GM21528 (cell line): ENCODE data around the gene TUBA3E.
"Not testable (repeated sequence)": the region's sequence is repeated elsewhere in the genome, so short reads cannot be mapped to it uniquely, and the experiment has no call there.

Source experiments
- ATAC-seq: cut with Tn5 transposase; IDR thresholded peaks from one replicate; pipeline ENCODE4 v1.9.1; 2021; ENCODE audit warnings: mild to moderate bottlenecking, moderate library complexity; ENCODE audit not compliant: unreplicated experiment, low FRiP score

TUBA3E gene

GRCh38 chr2:130192451-130192850, 5.8 kb downstream of the TUBA3E start:
- not testable (repeated sequence) for ATAC-seq

DNA sequence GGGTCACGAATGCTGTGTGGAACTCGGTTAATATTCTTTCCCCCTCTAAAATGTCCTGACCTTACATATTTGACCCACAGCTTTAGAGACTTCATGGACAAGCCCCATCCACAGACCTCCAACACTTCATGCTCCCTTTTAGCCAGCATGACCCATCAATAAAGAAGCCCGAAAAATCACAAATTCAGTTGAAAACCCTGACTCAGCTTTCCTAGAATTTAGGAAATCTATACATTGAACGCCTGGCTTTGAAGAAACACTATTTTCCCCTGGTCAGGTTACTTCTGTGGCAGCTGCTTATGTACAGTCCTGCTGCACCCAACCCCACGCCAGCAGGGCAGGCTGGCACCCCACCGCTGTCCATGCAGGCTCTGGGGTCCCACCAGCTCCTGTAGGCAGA, 6.9 kb downstream of the TUBA3E start:
- ATAC-seq = not testable (repeated sequence)

DNA sequence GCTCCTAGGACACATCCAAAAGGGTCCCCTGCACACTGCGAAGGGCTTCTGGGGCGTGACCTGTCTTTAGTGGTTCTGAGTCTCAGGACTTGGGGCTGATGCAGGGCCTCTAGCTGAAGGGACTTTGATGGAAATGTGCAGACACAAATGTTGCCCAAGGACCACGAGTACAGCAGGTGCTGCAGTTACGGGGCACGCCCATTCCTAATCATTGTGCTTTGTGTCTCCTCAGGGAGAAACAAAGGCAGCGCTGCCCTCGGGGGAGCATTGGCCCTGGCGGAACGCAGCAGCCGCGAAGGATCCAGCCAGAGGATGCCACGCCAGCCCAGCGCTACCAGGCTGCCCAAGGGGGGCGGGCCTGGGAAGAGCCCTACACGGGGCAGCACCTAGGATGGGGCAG, 8.0 kb downstream of the TUBA3E start:
- ATAC-seq = no peak

DNA sequence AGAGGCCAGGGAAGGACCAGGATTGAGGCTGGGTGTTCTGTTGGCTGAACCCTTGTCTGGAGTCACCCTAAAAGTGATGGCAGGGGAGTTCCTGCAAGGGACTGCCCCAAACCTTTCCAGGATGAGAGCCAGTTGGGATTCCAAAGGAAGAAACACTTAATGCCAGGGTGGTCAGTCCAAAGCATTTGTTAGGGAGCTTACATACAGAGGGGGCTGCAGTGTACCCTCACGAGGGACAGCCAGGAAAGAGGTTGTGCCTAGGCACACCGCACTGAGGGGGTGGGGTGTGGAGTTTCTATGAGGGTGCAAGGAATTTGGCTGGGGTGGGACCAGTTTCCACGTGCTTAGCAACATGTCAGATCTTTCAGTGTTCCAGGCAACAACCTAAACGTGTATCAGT, 9.3 kb downstream of the TUBA3E start:
- ATAC-seq = not testable (repeated sequence)

GRCh38 chr2:130187859-130188792, 10.1 kb downstream of the TUBA3E start:
- ATAC-seq = not testable (repeated sequence)

- no peak for ATAC-seq
These were observed 11.0 kb downstream of the TUBA3E start for GRCh38 chr2:130187268-130187667.

DNA sequence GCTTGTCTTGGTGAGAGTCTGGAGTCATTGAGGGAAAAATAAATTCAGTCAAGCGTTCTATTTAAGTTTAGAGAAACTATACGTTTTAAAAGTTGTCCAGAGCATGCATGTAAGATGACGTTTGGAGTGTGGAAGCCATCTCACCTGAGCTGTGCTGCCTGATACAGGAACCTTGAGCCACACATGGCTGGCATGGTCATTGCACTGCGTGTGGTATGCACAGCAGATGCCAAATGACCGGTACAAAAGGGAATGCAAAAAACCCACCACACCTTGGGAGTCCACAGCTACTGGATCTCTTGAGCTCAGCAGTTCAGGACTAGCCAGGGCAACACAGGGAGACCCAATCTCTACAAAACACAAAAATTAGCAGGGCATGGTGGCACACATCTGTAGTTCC, 11.8 kb downstream of the TUBA3E start:
- ATAC-seq = no peak

- no peak for ATAC-seq
These were observed 12.3 kb downstream of the TUBA3E start for GRCh38 chr2:130185896-130186295.

DNA sequence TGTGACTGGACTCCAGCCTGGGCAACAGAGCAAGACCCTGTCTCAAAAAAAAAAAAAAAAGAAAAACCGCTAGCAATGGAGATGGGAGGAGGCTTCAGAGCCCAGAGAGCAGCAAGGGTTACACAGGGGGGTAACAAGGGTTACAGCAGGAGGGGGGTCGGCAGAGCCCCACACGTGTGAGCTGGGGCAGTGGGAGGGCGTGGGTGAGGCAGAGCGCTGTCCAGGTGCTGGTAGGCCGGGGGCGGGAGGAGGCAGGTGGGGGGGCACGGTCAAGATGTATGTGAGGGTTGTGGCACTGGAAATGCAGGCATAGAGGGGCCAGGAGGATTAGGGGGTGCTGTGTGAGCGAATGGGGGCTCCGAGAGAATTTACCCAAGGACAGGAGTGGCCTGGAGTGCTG, 12.8 kb downstream of the TUBA3E start:
- ATAC-seq = no peak

DNA sequence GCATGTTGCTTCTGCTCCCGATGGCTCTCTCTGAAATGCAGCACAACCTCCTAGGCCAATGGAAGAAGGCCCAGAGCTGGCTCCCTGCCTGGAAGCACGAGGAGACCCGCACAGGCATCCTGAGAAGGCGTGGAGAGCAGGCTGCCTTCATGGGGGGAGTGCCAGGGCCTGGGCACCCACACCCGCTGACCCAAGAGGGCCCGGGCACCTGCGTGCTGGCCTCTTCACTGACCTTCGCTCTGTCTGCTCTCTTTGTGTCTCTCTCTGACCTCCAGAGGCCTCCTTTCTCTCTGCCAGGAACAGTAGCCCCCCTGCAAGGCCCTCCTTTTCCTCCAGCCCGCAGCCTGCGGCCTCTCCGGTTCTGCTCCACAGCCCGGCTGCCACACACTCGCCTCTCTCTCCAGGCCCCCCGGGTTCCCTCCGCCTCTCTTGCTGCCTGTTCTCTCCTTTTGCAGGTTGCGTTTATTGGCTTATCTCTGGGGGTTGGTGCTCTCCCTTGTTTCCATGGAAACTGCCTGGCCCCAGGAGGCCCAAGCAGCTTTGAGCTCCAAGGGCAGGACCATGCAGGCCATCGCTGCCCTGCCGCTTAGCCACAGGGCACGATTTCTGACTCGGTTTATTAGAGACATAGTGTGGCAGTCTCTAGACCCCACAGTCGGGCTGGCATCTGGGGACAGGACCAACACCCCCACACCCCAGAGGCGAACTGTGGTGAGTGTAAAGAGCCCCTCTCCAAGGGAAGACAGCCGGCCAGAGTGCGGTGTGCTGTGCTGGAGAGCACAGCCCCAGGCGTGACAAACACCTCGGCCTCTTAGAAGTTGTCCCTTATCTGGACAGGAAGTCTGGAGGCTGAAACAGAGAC, 14.5 kb downstream of the TUBA3E start:
- no peak for ATAC-seq

GRCh38 chr2:130182826-130183511, 15.3 kb downstream of the TUBA3E start:
- ATAC-seq = not testable (repeated sequence)

DNA sequence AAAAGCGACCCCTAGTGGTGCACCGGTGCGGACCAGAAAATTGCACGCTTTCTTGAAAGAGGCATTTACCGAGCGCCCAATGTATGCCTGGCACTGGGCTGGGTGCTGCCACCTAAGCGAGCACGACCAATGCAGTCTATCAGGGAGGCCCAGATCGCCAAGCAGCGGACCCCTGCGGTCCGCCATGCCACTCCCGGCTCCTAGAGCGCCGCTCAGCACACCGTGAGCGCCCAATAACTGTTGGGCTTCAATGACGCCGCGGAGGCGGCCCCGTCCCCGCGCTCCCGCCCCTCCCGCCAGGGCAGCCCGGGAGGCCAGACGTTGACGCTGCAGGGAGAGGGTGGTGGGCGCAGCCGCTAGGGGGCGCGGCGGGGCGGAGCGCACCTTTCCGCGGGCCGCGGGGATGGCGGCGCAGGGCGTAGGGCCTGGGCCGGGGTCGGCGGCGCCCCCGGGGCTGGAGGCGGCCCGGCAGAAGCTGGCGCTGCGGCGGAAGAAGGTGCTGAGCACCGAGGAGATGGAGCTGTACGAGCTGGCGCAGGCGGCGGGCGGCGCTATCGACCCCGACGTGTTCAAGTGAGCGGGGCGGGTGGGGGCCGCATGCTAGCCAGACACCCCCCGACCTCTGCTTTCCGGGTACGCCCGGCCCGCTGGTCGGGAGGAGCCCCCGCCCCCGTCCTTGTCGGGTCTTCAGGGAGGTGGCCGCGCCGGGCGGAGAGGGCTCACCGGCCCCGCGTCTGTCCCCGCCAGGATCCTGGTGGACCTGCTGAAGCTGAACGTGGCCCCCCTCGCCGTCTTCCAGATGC, 16.2 kb downstream of the TUBA3E start, which contains the start of gene MZT2B:
Gene MZT2B, plus strand, starts transcription at position 383 of the 803 bp plus-strand sequence. Its CDS starts 21 bp downstream, at position 404.
- peak; percentile 80 for ATAC-seq

DNA sequence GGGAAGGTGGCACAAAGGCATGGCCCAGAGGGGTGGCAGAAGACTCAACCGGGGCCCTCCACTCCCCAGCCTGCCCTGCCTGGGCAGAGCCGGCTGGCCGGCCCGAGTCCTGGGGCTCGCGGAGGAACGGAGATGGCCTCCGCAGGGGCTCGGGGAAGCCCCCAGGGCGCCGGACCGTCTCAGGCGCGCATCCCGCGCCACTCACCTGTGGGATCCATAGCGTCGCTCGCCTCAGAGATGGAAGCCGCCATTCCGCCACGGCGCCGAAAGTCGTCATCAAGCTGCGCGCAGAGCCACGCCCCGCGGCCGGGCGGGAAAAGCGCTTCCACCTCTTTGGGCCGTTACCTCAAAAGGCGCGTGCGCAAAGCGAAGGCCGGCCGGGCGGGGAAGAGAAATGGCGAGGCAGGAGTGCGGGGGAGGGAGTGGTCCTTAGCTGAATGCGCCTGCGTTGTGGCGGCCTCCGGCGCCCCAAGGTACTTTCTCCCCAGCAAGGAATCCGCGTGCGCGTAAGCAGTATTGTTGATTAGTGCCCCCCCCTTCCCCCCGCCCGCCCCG, 16.8 kb downstream of the TUBA3E start, which contains the start of gene SMPD4:
Gene SMPD4, minus strand, starts transcription at position 278 of the 555 bp plus-strand sequence. CDS start 5,010 bp downstream, outside the sequence.
- peak; percentile 56 for ATAC-seq

GRCh38 chr2:130180404-130181324, 17.6 kb downstream of the TUBA3E start:
- ATAC-seq = peak; percentile 1

DNA sequence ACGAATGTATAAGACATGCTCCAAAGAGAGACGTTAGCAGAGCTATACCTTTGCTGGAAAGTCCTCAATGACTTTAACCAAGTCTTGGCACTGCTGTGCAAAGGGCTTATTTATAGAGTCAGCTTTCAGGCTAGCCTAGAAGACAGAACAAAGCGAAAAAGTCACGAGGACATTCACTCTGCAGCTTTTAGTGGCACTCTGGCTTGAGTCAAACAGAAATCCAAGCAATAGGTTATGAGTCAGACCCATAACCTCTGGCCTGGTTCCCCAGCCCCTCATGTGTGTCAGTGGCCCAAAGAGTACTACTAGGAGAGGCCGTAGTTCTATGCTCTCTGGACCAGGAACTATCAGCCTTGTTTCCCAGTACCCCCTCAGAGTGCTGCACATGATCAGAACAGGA, 23.4 kb downstream of the TUBA3E start:
- ATAC-seq = not testable (repeated sequence)

DNA sequence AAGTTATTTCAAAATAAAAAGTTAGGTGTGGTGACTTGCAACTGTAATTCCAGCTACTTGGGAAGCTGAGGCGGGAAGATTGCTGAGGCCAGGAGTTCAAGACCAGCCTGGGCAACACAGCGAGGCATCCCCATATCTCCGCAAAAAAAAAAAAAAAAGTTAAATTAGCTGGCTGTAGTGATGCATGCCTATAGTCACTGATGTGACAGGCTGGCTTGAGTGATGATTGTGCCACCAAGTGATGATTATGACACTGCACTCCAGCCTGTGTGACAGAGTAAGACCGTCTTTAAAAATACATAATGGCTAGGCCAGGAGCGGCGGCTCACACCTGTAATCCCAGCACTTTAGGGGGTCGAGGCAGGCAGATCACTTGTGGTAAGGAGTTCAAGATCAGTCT, 28.3 kb downstream of the TUBA3E start:
- no peak for ATAC-seq

GRCh38 chr2:130169163-130169562, 29.1 kb downstream of the TUBA3E start:
- not testable (repeated sequence) for ATAC-seq

- ATAC-seq = not testable (repeated sequence)
These were observed 31.6 kb downstream of the TUBA3E start for GRCh38 chr2:130166611-130167010.
